NB4 (cell line): Measurements from ENCODE around the gene CTNS.

Experiments used
- MYC ChIP-seq: IDR thresholded peaks from 2 replicates; pipeline ENCODE4 v1.6.1; 2011; ENCODE audit warnings: low read depth, low read length
- POLR2A ChIP-seq: IDR thresholded peaks from 2 replicates; pipeline ENCODE4 v1.6.1; 2011; ENCODE audit warnings: mild to moderate bottlenecking; ENCODE audit not compliant: insufficient read length; ENCODE audit errors: extremely low read depth
- TF ChIP-seq, protein P1 (sequence below): IDR thresholded peaks from one replicate; pipeline ENCODE4 v1.5.1; 2012; ENCODE audit warnings: low read depth, low read length
- TF ChIP-seq, protein P2 (sequence below): IDR thresholded peaks from 2 replicates; pipeline ENCODE4 v1.6.1; 2011; ENCODE audit warnings: low read depth, low read length

DNA sequence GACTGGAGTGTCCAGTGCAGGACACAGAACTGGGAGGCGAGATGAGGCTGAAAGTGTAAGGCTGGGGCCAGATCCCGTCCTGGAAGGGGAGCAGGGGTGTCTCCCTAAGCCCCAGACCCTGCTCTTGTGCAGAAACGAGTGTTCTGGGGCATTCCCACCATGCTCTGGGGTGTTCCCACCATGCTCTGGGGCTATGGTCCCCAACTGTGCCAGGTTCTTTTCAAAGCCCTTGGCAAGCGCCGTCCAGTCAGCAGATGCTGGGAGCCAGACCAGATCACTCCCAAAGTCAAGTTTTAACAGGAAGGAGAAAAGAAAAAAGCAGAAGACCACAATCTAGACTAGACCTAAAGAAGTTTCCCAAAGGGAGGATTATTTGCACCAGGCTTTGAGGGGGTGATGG lies 29.3 kb downstream of the CTNS start:
- TF ChIP-seq, protein P1, sequence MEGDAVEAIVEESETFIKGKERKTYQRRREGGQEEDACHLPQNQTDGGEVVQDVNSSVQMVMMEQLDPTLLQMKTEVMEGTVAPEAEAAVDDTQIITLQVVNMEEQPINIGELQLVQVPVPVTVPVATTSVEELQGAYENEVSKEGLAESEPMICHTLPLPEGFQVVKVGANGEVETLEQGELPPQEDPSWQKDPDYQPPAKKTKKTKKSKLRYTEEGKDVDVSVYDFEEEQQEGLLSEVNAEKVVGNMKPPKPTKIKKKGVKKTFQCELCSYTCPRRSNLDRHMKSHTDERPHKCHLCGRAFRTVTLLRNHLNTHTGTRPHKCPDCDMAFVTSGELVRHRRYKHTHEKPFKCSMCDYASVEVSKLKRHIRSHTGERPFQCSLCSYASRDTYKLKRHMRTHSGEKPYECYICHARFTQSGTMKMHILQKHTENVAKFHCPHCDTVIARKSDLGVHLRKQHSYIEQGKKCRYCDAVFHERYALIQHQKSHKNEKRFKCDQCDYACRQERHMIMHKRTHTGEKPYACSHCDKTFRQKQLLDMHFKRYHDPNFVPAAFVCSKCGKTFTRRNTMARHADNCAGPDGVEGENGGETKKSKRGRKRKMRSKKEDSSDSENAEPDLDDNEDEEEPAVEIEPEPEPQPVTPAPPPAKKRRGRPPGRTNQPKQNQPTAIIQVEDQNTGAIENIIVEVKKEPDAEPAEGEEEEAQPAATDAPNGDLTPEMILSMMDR, result no peak
- TF ChIP-seq POLR2A (no peak), MYC (no peak)
- TF ChIP-seq, protein P2, sequence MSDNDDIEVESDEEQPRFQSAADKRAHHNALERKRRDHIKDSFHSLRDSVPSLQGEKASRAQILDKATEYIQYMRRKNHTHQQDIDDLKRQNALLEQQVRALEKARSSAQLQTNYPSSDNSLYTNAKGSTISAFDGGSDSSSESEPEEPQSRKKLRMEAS, result no peak
